Adrenal gland (tissue), 12 donors: ENCODE data around the gene STK11IP. TPM values are rescaled to one million over a fixed set of nuclear protein-coding genes. Genes with fewer than 3 reads are reported as not detected.

Experiments used
- DNase-seq, 7 donors: peaks; one replicate each; pipeline ENCODE4 v3.0.0-alpha.2; 2019 to 2020
- H3K27ac ChIP-seq, 5 donors: fragments of 200-600 bp; sonication (generic) in 4 of 5; 1 replicate in 3 of 5; 2 replicates in 2 of 5; pipeline versions ENCODE4 v1.5.1 to v1.8.0; 2016 to 2020; ENCODE audit warnings: mild to moderate bottlenecking in 1 of 5
- H3K27me3 ChIP-seq: fragments of 200-600 bp; 2 replicates; pipeline ENCODE4 v1.8.0; 2021
- H3K36me3 ChIP-seq, 2 donors: fragments of 200-600 bp; replicated peaks in 1 of 2; 1 replicate in 1 of 2; 2 replicates in 1 of 2; pipeline versions ENCODE4 v1.5.1 to v1.8.0; 2018 to 2022
- H3K4me1 ChIP-seq, 2 donors: fragments of 200-600 bp; replicated peaks in 1 of 2; 1 replicate in 1 of 2; 2 replicates in 1 of 2; pipeline versions ENCODE4 v1.5.1 to v1.8.0; 2018 to 2021
- H3K4me3 ChIP-seq, 4 donors: fragments of 200-600 bp; sonication (generic) in 3 of 4; one replicate each; pipeline ENCODE4 v1.5.1; 2016 to 2018
- H3K9me3 ChIP-seq, 3 donors: fragments of 200-600 bp; sonication (generic) in 1 of 3; replicated peaks in 1 of 3; 1 replicate in 2 of 3; 2 replicates in 1 of 3; pipeline versions ENCODE4 v1.5.1 to v1.8.0; 2016 to 2021
- CTCF ChIP-seq, 6 experiments: fragments of 450-650 bp in 4 of 6; fragments of 200-600 bp in 2 of 6; sonication (generic) in 1 of 6; IDR thresholded peaks; 1 replicate in 5 of 6; 2 replicates in 1 of 6; pipeline versions ENCODE4 v1.5.1 to v1.8.0; 2016 to 2021; ENCODE audit warnings: antibody characterized with exemption in 6 of 6, mild to moderate bottlenecking in 2 of 6, moderate library complexity in 1 of 6
- POLR2A ChIP-seq, 2 donors: fragments of 450-650 bp; IDR thresholded peaks; one replicate each; pipeline ENCODE4 v1.6.1; 2017; ENCODE audit warnings: antibody characterized with exemption in 2 of 2, mild to moderate bottlenecking in 2 of 2, moderate library complexity in 1 of 2
- WGBS, 4 donors: extraction: QIAGEN DNeasy Blood & Tissue Kit in 2 of 4; methylation state at CpG; one replicate each; pipeline versions ENCODE4 v1.1.5 to v1.1.7; 2013 to 2017; 5-methylcytosine and 5-hydroxymethylcytosine counted together
- intact Hi-C, 2 donors: fragments of 100-400 bp; cut with DNase I; formaldehyde crosslinking; loops; one replicate each; pipeline versions ENCODE4 v1.14.1 to v1.15.0; 2022 to 2023
- polyA plus RNA-seq, 3 donors: library from polyadenylated mRNA; stranded (reverse); fragments of 200-250 nt in 2 of 3; fragments of 350-450 nt in 1 of 3; fragmentation: Illumina TruSeq in 1 of 3; extraction: RNeasy Lipid Tissue Mini Kit (QIAGEN cat#74804) in 1 of 3; gene quantifications; one replicate each; pipeline ENCODE4 v1.2.3, GENCODE V29; 2013 to 2014
- total RNA-seq, 9 donors: library from RNA; depleted of rRNA in 4 of 9; stranded (reverse); fragments of >200 nt in 4 of 9; fragments of 120-200 nt in 1 of 9; fragmentation: NEBNext Ultra II Directional in 1 of 9; extraction: Animal tissue kit (Norgen Biotek cat#: 25700) in 1 of 9; gene quantifications; one replicate each; pipeline versions ENCODE4 v1.1.0 to v1.2.4, GENCODE V29; 2013 to 2023
- donor health status: healthy with polysubstance abuse.
- donor health status: Bipolar disorder and iron deficiency.
- donor health status: DM: yes; HTN: yes; CAD: no.
- donor health status: DM: no; HTN: no; CAD: no.
- donor health status: DM: no; HTN: no; CAD: no.
- donor health status: DM: yes; HTN: yes; CAD: no.

Gene STK11IP
- total and polyA plus RNA-seq, 12 donors = 5.0 to 68.1 (median 25.5) TPM

- H3K9me3 ChIP-seq = no peaks in the 10 kb centered on the region
- 90 to 92% (median 92%) methylated on average over 6 of the region's 6 CpGs for WGBS, 4 donors
- DNase-seq = no peak
- no peak overlapping the region for H3K27ac ChIP-seq
- H3K4me1 ChIP-seq = no peaks in the 10 kb centered on the region
- H3K4me3 ChIP-seq = no peak overlapping the region
- H3K27me3 ChIP-seq = no peaks in the 10 kb centered on the region
- no peak for TF ChIP-seq CTCF (IDR thresholded peaks at IDR 0.05)
- TF ChIP-seq POLR2A (IDR thresholded peaks at IDR 0.05) = no peak
- intact Hi-C loops = no loop called here
- peaks cover 0 to 6% of the 10 kb centered on the region in 2 donors for H3K36me3 ChIP-seq
Observed at GRCh38 chr2:219620546-219620945, 22.9 kb downstream of the STK11IP start.

DNA sequence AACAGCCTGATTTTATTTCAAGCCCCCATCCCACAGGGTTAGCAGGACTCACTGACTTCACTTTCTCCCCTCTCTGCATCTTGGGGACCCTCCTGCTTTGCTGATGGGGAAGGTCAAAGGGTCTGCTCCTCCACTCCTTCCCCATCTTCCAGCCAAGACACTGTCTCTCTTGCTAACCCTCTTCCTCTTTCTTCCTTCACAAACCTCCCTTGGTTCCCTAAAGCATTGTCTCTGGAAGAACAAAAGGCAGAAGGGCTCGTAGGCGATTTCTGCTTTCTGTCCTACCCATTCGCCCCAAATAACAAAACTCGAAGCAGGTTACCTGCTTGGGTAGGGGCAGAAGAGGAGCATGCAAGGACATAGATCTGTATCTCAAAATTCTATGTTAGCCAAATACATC, 24.3 kb downstream of the STK11IP start:
- no peaks in the 10 kb centered on the region for H3K27me3 ChIP-seq
- H3K36me3 ChIP-seq = no peaks in the 10 kb centered on the region
- no peak overlapping the region for H3K27ac ChIP-seq
- DNase-seq = no peak
- H3K4me3 ChIP-seq = no peak overlapping the region
- H3K9me3 ChIP-seq = no peaks in the 10 kb centered on the region
- no peak for TF ChIP-seq CTCF (IDR thresholded peaks at IDR 0.05)
- TF ChIP-seq POLR2A (IDR thresholded peaks at IDR 0.05) = no peak
- 72 to 79% (median 75%) methylated on average over 4 of the region's 4 CpGs for WGBS, 4 donors
- intact Hi-C loops = no loop called here
- H3K4me1 ChIP-seq = peaks cover 2 to 4% of the 10 kb centered on the region in 2 donors

DNA sequence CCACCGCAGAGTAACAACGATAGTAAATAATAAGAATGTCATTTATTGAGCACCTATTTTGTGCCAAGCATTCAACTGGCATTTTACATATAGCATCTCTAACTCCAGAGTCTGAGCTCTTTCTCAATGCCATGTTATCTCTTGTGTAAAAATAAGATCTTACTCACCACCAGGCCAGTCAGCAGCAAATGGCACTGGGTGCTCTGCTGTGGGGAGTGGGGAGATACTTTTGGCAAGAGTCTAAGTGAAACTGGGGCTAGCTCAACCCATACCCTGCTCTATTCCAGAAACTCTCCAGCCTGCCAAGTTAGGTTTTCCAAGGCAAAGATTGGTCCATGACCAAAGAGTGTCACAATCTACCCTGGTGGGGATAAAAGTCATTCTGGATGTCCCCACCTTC, 24.8 kb downstream of the STK11IP start:
- no peaks in the 10 kb centered on the region for H3K36me3 ChIP-seq
- H3K27ac ChIP-seq = no peak overlapping the region
- no peak overlapping the region for H3K4me3 ChIP-seq
- no peaks in the 10 kb centered on the region for H3K27me3 ChIP-seq
- H3K4me1 ChIP-seq = peaks cover 5% of the 10 kb centered on the region in 2 donors
- H3K9me3 ChIP-seq = no peaks in the 10 kb centered on the region
- 62 to 82% (median 71%) methylated on average over 2 of the region's 2 CpGs for WGBS, 4 donors
- no peak for DNase-seq
- intact Hi-C loops = no loop called here
- no peak for TF ChIP-seq CTCF (IDR thresholded peaks at IDR 0.05)
- TF ChIP-seq POLR2A (IDR thresholded peaks at IDR 0.05) = no peak

DNA sequence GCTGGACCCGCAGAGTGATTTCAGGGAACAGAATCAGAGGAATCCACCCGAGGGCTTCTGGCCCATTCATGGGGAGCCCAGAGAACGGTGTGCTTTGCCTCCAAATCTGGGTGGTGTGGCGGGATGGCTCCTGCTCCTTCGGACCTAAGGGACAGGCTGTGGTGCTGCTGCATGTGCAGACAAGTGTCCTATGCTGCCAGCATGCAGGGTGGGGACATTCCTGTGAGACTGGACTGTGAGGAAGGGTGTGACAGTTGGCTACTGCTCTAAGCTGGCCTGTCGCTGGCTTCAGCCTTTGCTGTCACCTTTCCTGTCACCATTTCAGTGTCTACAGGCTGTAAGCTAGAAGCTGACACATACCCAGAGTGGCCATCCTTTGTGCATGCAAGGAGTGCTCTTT, 26.9 kb downstream of the STK11IP start:
- peaks cover 9 to 13% of the 10 kb centered on the region in 2 donors for H3K4me1 ChIP-seq
- TF ChIP-seq POLR2A (IDR thresholded peaks at IDR 0.05) = no peak
- no peak for TF ChIP-seq CTCF (IDR thresholded peaks at IDR 0.05)
- intact Hi-C loops = no loop called here
- 80 to 91% (median 90%) methylated on average over 6 of the region's 6 CpGs for WGBS, 4 donors
- no peaks in the 10 kb centered on the region for H3K36me3 ChIP-seq
- H3K27me3 ChIP-seq = no peaks in the 10 kb centered on the region
- no peak for DNase-seq
- H3K27ac ChIP-seq = no peak overlapping the region
- no peaks in the 10 kb centered on the region for H3K9me3 ChIP-seq
- no peak overlapping the region for H3K4me3 ChIP-seq
